GM18873 (cell line): ENCODE measurements around the gene LSP1.

Experiments
- ATAC-seq: cut with Tn5 transposase; IDR thresholded peaks from one replicate; pipeline ENCODE4 v1.9.1; 2021; ENCODE audit warnings: mild to moderate bottlenecking, moderate library complexity, moderate number of reproducible peaks; ENCODE audit not compliant: unreplicated experiment, low FRiP score

LSP1 gene

GRCh38 chr11:1824221-1825038 is 28.5 kb upstream of the LSP1 start:
- ATAC-seq = no peak

GRCh38 chr11:1825039-1825740 is 27.7 kb upstream of the LSP1 start:
- no peak for ATAC-seq

GRCh38 chr11:1825785-1826451 is 27.0 kb upstream of the LSP1 start:
- ATAC-seq = no peak

DNA sequence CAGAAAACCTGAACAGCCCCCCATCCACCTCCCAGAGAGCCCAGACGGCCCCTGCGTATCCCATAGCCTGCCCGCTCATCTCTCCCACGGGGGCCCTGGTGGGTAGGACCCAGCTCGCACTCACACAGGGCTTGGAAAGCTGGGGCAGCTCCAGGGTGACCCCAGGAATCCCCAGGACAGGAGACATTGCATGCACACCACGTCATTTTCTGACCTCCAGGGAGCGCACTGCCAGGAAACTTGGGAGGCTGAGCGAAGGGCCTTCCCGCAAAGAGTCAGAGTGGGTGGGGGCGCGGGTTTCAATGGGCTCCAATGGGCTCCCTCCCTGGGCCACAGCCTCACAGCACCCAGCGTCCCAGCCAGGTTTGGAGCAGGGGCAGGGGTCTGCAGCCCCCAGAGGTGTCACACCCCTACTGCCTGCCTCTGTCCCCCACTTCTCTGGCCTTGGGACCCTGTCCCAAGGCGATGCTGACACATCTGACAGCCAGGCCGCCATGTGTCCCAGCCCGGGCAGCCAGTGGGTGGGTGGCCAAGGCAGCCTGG is 26.3 kb upstream of the LSP1 start:
- no peak for ATAC-seq

DNA sequence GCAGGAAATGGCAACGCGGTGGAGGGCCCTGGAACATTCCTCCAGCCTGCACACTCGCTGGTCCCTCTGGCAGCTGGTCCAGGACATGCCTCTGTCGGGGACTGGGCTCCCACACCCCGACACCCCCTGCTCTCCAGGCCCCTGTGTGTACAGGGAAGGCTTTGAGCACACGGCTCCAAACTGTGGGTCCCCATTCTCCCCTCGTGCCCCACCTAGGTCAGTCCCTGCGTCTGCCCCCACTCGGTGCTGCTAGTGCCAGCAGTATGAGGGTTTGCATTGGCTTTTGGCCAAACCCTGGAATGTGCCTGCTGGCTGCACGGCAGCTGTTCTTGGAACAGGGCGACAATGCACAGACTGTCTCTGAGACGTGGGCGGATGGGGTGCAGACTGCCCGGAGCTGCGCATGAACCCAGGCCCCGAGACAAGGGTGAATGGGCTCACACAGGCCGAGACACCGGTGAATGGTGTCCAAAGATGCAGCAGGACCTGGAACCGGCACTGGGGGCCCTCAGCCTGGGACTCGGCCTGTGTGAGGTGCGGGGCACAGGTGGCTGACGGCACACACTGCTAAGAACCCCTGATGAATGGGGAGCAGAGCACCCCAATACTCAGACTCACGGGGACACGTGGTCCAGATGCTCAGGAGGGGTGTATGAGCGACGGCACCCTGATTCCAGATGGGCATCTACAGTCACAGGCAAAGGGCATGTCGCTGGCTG is 25.6 kb upstream of the LSP1 start:
- ATAC-seq = no peak

GRCh38 chr11:1827931-1828330 is 25.0 kb upstream of the LSP1 start:
- no peak for ATAC-seq

GRCh38 chr11:1828542-1828941 is 24.3 kb upstream of the LSP1 start:
- ATAC-seq = no peak

DNA sequence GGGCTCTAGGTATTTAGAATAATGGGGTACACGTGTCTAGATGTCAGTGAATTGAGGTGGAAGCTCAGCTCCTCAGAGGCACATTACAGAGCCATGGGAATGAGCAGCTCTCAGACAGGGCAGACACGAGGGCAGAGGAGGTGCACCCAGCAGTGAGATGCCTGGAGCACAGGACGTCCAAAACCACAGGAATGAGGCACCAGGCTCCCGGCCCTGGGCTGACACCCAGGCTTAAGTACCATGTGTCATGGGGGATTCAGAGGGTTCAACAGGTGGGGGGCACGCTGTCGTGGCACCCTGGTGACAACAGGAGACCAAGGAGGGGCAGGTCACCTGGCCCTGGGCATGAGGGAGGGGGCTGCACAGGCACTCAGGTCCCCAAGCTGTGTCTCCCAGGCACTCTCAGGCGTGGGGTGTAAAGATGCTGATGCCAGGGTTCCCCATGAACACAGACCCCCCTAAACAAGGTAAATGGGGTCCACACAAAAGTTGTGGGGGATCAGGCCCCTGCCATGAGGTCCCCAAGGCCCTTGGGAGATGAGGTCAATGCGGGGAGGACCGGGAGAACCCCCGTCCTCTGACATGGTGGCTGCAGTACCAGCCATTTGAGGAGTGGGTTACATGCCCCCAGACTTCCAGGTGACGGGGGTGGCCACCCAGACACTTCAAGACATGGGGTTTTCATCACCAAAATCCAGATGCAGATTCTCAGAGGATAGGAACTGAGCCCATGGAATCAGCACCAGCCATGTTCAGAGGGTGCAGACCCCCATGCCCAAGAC is 23.7 kb upstream of the LSP1 start:
- ATAC-seq = no peak

GRCh38 chr11:1830004-1830321 is 22.9 kb upstream of the LSP1 start:
- ATAC-seq = no peak

- ATAC-seq = no peak
Observed at GRCh38 chr11:1830322-1831223, 22.3 kb upstream of the LSP1 start.

GRCh38 chr11:1831338-1832210 is 21.3 kb upstream of the LSP1 start:
- no peak for ATAC-seq

DNA sequence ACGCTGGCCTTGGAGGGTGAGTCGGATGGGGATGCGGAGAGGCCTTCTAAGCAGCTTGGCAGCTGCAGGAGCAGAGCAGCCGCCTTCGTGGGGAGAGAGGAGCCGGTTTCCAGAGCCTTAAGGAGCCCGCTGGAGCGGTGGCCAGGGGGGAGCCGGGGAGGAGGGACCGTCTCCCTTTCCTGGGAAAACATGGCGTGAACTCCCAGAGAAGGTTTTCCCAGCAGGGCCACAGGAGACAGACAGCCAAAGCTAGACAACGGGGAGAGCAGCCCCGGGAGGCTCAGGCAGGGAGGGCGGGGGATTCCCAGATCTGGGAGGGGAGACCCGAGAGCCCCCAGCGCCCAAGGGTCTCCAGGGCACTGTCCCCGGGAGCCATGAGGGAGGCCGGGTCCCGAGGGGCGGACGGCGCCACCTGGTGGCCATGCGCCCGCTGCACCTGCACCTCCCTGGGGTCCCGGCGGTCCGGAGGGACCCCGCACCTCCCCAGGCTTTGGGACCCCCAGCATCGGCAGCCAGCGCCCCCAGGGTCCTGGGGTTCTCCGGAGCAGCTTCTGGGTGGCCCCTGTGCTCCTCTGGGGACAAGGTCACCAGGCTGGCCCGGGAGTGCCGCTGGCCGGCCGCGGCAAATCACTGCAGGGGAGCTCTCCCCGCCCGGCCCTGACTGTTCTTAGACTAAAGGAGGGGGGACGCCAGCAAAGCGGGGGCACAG is 20.5 kb upstream of the LSP1 start:
- ATAC-seq = no peak

GRCh38 chr11:1832920-1833295 is 20.0 kb upstream of the LSP1 start:
- ATAC-seq = no peak

DNA sequence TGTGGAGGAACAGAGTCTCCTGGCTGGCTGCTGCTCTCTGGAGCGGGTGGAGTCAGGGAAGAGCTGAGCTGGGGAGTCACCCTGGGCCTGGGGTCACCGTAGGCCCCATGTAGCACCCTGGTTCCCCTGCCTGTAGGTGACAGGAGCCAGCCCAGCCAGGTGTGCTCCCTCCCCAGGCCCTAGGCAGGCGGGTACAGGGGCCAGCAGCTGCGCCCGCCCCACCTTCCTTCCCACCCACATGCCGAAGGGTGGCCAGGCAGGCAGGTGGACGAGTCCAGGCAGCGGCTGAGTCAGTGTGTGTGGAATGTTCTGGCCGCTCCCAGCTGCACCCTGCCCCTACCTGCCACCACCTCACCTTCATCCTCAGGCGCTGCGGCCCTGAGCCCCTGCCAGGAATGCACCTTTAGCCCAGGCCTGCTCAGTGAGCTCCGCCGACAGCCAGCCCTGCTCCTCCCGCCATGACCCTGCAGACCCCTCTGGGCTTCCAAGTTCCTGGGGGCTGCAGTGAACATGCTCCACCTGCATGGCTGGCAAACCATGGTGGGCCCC is 18.7 kb upstream of the LSP1 start:
- no peak for ATAC-seq

GRCh38 chr11:1834779-1835670 is 17.9 kb upstream of the LSP1 start, which contains the start of gene SYT8:
Gene SYT8 (plus strand): TSS chr11:1834990. CDS start chr11:1835106, 116 bp downstream.
- no peak for ATAC-seq

GRCh38 chr11:1835671-1836010 is 17.2 kb upstream of the LSP1 start:
- no peak for ATAC-seq
